HTERT RPE-1 (cell line): ENCODE measurements around the gene POLQ.
"Not testable (repeated sequence)": the region's sequence is repeated elsewhere in the genome, so short reads cannot be mapped to it uniquely, and the experiment has no call there.

Experiments used
- in situ Hi-C: fragments of 300-500 bp; cut with MboI; formaldehyde crosslinking; loops from 4 replicates; pipeline ENCODE4 v1.14.3; 2020; ENCODE audit warnings: low sequenced_read_pairs

The POLQ gene

GRCh38 chr3:121545574-121546455, at the start of gene POLQ:
POLQ (minus strand) TSS chr3:121545988; CDS start chr3:121545877, 111 bp downstream.
- in situ Hi-C loops = no loop called here

DNA sequence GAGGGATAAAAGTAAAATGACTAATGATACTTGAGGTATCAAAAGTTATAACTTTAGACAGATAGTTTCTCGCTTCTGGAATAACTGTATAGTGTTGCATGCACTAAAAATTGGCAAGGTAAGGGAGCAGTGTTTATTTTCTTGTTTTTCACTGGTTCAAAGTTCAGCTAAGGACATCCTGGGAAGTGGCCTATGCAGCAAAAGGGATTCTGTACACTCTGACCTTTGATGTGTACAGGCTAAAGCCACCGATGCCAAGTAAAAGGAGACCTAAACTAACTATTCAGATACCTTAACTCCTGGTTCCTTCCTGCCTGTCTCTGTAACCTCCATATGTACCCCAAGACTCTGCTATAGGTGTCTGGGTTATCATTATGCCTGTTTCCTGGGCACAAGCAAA, 49.1 kb upstream of the POLQ start:
- in situ Hi-C loops = no loop called here

DNA sequence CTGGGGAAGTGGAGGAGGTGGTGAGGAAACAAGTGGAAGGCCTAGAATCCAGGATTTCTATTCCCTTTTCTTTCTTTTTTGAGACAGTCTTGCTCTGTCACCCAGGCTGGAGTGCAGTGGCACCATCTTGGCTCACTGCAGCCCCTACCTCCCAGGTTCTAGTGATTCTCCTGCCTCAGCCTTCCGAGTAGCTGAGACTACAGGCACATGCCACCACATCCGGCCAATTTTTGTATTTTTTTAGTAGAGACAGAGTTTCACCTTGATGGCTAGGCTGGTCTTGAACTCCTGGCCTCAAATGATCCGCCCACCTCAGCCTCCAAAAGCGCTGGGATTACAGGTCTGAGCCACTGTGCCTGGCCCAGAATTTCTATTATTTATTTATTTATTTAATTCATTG, 48.0 kb upstream of the POLQ start:
- in situ Hi-C loops = not testable (repeated sequence)

DNA sequence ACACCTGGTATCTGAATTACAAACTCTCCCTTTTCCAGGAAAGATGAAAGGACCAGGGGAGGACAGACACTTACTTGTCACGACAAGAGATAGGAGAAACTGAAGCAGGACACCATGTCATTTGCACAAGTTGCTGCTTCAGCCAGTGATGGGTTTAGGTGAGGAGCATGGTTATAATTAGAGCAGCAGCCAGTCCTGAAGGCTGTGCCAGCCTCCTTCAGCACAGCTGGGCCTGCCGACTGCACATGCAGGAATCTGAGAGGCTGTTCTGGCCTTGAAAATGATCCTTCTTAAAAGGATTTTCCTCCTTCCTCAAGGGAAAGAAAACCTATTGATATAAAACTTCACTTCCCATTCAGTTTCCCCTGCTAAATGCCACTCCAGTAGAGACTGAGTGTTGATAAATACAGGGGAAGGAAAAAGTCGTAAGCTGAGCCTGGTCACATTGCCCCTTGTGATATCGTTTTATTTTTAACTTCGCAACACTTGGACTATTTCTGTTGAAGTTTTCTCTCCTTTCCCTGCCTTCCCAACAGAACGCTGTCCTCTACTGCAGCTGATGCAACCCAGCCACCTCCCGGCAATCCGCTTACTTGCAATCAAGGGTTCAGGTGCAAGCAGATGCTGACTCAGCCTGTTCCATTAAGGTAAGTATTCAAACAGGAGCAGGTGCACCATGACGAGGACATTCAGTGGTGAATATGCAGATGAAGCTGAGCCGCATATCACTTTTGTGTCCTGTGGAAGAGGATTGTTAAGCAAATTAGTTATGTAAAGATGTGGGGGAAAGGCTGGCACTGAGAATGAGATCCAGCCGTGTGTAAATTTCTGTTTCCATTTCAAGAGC, 47.3 kb upstream of the POLQ start, which contains the start of gene FBXO40:
Gene FBXO40 (plus strand): TSS at position 524 of the 847 bp plus-strand sequence. CDS start 27,197 bp downstream, outside the sequence.
- in situ Hi-C loops = no loop called here

DNA sequence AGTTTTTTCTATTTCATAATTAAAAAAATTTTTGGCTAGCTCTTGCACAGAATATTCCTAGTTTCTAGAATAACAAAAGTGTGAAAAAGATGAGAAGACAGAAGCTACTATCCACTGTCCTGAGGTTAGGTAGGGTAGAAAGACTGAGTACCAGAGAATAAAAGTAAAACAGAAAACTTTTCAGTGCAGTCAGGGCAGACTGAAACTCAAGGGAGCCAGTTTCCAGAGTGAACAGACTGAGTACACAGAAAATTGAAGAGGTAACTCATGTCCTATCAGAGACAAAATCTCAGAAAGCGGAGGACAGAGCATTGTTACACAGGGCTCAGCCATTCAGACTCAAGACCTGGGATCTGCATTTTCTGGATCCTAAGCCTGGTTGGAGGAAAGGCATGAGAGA, 38.6 kb upstream of the POLQ start:
- in situ Hi-C loops = no loop called here

DNA sequence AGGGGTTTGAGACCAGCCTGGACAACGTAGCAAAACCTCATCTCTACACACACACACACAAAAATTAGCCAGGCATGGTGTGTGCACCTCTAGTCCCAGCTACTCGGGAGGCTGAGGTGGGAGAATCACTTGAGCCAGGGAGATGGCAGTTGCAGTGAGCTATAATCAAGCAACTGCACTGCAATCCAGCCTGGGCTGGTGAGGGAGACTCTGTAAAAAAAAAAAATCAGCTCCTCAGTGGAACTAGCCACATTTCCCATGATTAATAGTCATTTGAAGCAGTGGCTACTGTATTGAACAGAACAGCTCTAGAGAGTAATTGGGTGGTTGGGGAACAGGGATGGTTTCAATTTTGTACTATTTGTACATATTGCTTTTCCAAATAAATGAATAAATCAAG, 35.9 kb upstream of the POLQ start:
- in situ Hi-C loops = no loop called here

- in situ Hi-C loops = no loop called here
Measured at GRCh38 chr3:121574449-121574848, 28.7 kb upstream of the POLQ start.

GRCh38 chr3:121567649-121568048, 21.9 kb upstream of the POLQ start, which contains the start of gene ARGFX:
ARGFX (plus strand) TSS chr3:121567949; CDS start chr3:121570714, 2,765 bp downstream.
- in situ Hi-C loops = no loop called here

DNA sequence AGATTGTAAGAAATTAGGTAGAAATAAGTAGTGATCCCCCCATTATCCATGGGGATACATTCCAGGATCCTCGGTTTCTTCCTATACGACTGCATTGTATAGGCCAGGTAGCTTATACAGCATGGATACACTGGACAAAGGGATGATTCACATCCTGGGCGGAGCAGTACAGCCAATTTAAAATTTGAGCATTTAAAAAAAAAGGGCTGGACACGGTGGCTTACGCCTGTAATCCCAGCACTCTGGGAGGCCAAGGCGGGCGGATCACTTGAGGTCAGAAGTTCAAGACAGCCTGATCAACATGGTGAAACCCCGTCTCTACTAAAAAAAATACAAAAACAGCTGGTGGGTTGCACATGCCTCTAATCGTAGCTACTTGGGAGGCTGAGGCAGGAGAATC, 21.0 kb upstream of the POLQ start:
- in situ Hi-C loops = no loop called here

- in situ Hi-C loops = no loop called here
Measured at GRCh38 chr3:121562148-121562547, 16.4 kb upstream of the POLQ start.

- in situ Hi-C loops = no loop called here
Measured at GRCh38 chr3:121557426-121557934, 11.7 kb upstream of the POLQ start.

GRCh38 chr3:121552797-121553196, 7.0 kb upstream of the POLQ start:
- in situ Hi-C loops = no loop called here

GRCh38 chr3:121552379-121552778, 6.6 kb upstream of the POLQ start:
- in situ Hi-C loops = no loop called here

GRCh38 chr3:121545049-121545573, 677 bp downstream of the POLQ start:
- in situ Hi-C loops = no loop called here

DNA sequence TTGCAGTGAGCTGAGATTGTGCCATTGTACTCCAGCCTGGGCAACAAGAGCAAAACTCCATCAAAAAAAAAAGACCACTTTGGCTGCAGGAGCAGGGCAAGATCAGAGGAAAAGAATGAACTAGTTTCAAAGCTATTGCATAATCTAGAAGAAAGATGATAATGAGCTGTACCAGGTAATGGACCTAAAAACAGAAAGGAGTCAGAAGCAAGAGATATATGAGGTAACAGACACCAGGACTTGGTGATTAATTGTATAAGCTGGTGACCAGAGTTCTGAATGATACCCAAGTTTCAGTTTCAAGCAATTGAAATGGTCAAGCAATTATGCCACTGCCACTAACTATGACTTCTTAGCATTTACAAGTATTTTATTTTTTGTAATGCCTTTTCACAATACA, 2.9 kb downstream of the POLQ start:
- in situ Hi-C loops = no loop called here

- in situ Hi-C loops = no loop called here
Measured at GRCh38 chr3:121531269-121531668, 14.5 kb downstream of the POLQ start.

- in situ Hi-C loops = no loop called here
Measured at GRCh38 chr3:121529308-121529707, 16.5 kb downstream of the POLQ start.

DNA sequence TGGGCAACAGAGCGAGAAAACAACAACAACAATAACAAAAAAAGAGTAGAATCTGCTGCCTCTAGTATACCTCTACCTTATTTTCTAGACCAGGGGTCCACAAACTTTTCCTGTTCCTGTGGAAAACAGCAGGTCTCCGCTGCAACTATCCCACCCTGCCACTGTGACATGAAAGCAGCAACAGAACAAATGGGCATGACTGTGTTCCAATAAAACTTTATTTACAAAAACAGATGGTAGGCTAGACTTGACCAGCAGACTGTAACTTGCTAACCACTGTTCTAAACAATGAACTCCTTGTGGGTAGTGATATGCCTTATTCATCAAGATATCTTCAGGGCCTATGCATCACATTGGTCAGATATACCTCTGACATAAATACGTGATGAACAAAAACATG, 25.3 kb downstream of the POLQ start:
- in situ Hi-C loops = no loop called here

- in situ Hi-C loops = no loop called here
Measured at GRCh38 chr3:121517953-121518655, 27.7 kb downstream of the POLQ start.

DNA sequence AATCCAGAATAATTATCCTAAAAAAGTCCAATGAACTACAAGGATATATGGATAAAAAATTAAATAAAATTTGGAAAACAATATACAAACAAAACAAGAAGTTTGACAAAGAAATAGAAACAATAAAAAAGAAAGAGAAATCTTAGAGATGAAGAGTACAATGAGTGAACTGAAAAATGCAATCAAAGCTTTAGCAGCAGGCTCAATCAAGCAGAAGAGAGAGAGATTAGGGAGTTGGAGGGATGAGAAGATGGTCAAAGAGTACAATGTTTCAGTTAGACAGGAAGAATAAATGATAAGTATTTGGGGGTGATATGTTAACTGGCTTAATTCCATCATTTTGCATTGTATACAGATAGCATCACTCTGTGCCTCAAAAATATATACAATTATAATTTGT, 29.9 kb downstream of the POLQ start:
- in situ Hi-C loops = no loop called here

DNA sequence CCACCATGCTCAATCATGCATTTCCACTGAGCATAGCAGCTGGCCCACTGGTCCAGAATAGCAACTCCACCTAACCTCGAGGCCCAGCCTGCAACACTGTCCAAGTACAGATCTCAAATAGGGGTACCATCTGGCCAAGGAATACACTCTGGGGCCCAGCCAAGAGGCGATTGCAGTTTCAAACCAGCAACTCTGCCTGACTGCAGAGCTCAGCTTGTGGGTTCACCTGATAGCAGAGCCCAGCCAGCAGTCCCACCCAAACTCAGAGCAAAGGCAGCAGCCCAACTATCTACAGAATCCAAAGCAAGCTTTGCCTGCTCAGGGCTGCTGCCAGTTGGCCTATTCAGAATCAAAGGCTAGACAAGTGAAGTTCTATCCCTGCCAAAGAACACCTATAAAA, 30.5 kb downstream of the POLQ start:
- in situ Hi-C loops = no loop called here
